NCI-H510A treated with DMSO at 0.1 percent for 48 hours (cell line): ENCODE data around the gene SV2C.

Experiments used
- DNase-seq: peaks from one replicate; lab custom pipeline; 2025; lab: John Stamatoyannopoulos, UW

The SV2C gene

DNA sequence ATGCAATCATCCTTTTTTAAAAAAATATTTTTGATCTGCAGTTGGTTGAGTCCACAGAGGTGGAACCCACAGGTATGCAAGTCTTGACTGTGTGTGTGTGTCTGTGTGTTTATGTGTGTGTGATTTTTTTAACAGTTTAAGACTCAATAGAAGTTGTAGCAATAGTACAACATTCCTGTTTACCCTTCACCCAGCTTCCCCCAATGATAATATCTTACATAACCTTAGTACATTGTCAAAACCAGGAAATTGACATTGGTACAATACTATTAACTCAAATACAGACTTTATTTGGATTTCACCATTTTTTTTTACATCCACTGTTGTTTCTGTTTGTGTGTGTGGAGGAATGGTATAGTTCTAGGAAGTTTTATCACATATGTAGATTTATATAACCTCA lies 81.8 kb downstream of the SV2C start:
- no peak for DNase-seq

DNA sequence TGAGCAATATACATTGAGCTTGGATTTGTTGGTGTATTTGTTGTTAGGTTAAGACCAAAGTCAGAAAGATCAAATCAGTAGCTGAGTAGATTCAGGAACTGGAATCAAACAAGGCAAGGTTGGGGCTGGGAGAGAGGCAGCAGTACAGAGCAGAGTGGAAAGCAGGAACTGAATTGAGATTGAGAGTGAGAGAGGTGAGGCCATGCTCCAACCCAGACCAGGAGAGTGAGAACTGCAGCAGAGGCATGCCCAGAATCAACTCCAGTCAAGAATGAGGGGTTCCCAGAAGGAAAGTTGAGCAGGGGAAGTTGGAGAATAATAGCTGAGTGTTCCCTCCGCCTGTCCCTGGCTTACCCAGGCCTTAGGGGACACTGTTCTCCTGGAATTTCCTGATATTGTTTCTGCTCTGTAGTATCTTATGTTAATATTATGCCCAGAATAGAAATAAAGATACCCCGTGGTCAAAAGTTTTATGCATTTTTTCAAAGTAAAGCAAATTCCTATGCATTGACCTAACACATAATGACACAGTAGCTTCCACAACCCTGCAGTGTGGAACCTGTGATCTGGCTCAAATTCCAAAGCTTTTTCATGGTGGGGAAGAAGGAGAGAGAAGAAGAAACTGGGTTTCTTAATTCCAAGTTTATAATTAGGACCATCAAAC lies 82.7 kb downstream of the SV2C start:
- no peak for DNase-seq

DNA sequence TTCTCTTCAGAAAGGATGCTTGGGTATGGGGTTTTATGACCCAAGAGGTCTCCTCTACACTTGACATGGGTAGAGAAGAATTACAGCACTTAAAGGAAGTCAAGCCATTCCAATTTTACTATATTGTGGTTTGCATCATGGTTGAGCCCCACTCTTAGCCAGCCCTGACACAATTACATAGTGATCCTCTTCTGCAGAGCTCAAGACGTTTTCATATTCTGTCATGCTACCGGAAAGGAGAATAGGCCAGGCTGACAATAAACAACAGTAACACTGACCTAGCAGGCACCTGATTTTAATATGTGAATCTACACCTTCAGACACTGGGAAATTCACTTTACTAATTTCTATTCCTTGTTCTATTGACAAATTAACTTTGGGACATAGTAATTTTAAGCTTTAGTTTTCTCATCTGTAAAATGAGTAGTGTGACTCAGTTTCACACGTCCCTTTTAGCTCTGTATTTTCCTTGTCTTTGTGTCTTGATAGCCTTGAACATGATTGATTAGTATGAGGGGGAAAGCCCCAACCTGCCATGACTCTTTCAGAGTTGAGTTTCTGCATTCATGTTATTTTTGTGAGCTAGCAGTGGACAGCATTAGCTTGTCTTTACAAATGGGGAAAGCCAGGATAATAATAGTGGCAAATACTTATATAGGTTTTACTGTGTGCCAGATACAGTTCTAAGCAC lies 83.8 kb downstream of the SV2C start:
- no peak for DNase-seq

DNA sequence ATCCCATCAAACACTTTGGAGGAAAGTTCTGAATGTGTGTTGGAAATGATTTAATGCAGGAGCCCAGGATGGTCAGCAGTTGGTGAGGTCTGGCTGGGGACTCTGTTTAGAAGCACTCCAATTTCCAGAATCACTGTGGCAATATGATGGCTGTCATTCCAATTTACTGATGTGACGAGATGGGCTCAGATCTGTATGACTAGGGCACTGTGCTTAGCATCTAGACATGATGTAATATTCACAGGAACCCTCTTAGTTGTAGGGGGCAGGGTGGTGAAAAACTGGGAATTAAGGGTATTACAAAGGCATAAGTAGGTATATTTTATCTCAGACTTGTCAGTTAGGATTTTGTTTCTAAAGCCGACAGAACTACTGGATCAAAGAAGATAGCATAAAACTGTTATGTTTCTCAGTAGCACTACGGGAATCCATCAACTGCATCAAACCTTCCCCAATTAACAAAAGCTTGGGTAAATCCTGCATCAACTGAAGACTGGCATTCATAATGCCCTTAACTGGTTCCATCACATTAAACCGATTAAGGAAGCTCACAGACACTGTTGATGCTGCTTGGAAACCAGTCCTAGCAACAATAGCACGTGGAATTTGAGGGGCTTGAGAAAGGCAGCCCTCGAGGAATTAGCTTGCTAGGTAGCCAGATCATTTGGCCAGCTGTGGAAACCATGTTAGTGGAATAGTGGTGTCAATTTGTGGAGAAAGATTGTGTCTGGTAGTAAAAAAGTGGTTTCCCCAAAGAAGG lies 86.1 kb downstream of the SV2C start:
- no peak for DNase-seq

DNA sequence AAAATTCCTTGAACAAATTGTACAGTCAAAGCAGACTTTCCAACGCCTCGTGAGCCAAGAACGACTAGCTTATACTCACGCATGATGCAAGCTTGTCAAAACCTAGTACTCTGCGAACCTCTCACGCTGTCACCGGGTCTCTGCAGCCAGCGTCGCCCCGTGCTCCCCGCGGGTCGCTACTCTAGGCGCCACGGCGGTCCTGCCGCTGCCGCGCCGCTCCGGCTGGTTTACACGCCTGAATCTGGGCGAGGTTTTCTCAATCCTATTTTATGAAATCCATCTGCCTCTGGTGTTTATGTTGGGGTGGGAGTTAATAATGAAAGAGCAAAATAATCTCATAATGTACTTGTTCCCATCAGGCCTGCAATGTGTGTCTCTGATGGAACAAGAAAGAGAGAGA lies 90.9 kb downstream of the SV2C start:
- no peak for DNase-seq

DNA sequence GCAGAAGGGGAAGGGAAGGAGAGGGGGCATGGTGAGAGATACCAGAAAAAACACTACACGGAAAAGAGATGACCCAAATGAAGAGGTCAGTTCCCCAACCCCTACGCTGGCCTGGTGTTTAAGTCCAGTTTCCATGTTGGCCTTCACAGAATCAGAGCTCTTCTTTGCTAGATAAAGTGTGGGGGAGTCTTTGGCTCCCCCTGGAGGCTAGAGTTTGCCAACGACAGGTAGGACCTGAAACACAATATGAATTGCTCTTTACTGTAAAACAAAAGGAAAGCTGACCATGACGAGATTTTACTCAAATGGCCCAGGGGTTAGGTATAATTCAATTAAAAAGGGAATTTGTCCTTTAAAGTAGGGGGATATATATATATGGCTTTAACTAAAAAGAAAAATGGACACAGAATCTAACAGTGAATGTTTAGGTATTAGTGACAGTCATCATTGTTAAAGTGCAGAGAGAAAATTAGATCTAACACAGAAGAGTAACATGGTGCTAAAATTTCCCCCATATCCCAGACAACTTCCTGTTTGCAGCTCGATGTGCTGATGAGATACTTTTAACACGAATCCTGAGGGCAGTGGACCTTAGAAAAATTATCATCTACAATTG lies 92.0 kb downstream of the SV2C start:
- peak; percentile 13 for DNase-seq

DNA sequence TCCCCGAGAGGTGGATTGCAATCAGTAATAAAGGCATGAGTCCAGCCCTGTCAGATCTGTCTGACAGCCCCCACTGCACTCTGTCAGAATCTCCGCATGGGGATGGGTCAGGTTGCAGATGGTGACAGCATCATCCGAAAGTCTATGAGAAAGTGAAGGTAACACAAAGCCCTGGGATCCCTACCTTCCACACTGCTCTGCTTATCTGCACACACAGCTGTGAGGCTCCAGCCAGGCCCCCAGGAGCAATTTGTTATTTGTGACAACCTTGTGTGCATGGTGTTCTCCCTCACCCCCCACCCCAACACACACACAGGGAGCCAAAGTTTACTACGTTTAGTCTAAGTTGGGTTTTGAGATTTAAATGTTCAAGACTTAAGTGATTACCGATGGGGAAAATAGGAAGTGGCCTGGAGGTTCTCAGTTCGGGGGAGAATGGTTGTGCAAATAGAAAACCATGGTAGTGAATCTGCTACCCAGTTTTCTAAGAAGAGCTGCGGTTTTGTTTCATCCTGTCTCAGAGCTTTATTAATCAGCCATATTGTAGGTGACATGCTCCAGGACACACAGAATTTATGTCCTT lies 92.7 kb downstream of the SV2C start:
- no peak for DNase-seq

DNA sequence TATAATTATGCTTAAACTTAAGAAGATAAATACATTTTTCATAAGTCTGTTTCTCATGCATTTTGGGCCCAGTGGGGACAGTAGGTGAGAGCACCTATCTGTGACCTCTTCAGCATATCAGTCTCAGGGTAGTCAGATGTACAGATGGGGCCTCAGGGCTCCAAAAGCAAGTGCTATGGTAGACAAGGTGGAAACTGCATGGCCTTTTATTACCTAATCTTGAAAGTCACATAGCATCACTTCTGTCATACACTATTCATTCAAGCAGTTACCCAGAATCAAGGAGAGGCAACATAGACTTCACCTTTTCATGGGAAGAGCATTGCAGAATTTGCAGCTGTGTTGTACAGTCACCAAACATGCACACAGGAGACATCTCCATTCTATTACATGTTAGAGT lies 94.8 kb downstream of the SV2C start:
- DNase-seq = no peak

DNA sequence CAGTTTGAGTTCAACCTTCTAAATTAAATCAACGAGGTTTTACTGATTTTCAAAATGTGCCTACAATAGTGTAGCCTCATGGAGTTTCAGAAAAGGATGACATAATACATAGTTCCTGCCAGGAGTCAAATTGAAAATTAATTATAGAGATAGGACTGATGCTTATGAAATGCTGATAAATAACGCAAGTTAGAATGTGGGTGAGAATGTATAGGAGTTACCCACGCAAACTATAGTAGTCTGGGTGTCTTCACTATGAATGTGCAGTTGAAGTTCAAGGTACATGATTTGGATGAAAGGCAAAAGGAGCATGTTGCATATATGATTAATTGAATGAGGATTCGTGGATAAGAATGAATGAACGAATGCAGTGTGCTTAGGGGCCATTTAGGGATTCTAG lies 95.7 kb downstream of the SV2C start:
- no peak for DNase-seq

DNA sequence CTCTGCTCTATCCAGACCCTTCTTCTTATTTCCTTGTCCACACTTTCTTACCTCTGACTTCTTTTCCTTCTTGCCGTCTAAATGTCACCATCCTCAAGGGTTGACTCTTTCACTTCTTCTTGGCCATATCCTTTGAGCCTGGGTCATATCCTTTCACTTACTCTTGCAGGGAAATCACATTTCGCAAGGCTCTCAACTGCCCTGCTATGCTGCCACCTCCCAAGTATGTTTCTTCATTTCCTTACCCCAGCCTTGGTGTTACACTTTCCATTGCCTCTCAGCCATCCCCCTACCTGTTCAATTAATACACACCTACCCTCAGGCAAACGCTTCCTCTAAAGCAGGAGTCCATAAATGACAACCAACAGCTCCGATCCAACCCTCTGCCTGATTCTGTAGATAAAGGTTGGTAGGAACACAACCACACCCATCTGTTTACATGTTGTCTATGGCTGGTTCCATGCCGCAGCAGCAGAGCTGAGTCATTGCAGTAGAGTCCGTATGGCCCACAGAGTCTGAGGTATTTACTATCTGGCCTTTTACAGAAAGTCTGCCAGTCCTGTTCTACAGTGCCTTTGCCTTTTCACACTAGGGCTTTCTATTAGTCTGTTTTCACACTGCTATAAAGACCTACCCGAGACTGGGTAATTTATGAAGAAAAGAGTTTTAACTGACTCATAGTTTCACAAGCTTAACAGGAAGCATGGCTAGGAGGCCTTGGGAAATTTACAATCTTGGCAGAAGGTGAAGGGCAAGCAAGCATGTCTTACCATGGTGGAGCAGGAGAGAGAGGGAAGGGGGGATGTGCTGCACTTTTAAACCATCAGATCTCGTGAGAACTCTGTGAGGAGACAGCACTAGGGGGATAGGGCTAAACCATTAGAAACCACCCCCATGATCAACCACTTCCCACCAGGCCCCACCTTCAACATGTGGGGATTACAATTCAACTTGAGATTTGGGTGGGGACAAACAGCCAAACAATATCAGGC lies 97.9 kb downstream of the SV2C start:
- no peak for DNase-seq

DNA sequence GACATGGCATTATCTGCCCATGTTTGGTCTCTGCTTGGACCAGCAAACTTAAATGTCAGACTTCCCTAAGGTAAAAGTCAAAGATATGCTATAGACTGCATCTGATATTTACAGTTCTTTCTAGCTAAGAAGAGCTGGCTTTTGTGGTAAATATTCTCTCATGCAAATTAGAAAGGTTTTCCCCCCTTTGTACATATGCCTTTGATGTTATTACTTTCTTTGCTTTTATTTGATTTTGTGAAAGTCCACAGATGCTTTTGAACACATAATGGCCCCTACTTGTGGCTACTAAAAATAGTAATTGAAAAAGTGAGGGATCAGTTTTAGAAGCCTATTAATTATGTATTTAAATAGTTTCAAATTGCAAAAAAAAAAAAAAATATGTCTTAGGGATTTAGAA lies 104.2 kb downstream of the SV2C start:
- no peak for DNase-seq

DNA sequence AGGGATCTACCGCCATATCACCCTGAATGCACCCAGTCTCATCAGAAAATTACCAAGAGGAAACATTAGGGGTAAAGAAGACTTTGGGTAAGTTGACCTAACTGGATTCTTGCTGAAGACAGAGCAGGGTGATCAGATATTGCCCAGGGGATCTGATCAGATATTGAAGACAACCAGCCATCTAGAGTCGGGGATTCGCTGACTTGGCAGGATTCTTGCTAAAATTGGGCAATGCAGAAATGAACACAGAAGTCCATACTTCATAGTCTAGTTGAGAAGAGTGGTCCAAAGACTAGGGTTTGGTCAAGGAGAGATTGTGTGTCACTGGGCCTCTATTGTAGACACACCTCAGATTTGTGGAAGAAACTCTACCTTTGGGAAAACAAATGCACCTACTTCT lies 107.2 kb downstream of the SV2C start:
- no peak for DNase-seq

DNA sequence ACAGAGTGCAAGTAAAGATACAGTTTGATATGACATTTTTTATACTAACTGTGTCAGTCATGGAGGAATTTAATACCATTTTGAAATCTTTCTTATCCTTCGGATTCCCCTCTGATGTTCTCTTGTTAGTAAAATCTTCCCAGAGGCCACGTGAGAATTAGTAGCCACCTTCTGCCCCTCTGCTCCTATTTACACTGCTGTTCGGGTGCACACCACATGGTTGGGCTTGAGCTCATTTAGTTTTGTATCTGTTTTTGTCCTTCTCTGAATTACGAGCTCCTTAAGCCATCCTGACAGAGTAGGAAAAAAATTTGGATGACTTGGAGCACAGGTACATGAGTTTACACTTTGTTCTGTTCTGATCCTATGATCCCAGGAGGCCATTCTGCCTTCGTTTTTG lies 109.7 kb downstream of the SV2C start:
- no peak for DNase-seq

DNA sequence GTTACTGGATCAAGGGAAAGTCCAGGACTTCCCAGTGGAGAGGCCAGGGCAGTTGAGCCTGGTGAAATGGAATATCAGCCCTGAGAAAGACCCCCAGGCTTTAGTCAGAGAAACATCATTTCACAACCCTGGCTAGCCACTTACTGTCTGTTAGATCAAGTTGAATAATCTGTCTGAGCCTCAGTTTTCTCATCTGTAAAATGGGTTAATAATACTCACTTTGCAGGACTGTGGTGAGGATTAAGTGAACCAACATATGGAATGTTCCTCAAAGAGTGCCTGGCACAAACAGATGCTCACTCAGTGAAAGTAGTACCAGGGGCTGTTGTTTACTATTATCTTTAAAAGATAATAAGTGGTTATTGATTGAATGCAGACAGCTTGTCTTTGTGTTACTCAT lies 110.5 kb downstream of the SV2C start:
- no peak for DNase-seq

DNA sequence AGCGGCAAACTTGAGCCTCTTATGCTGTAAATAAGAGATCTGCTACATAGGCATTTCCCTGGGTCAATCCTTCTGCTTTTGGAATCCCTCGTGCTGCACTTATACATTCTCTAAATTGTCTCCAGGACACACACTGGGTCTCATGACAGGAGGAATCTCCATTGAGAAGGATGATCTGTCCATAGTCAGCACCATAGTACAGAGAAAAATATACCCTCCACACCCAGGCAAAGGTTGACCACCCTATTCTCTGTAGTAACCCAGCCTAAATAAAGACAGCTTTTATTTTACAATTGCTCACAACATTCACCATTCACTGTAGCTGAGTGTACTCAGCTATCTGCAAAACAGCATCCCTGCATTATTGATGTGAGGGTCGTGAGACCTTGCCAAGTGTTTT lies 111.2 kb downstream of the SV2C start:
- no peak for DNase-seq

DNA sequence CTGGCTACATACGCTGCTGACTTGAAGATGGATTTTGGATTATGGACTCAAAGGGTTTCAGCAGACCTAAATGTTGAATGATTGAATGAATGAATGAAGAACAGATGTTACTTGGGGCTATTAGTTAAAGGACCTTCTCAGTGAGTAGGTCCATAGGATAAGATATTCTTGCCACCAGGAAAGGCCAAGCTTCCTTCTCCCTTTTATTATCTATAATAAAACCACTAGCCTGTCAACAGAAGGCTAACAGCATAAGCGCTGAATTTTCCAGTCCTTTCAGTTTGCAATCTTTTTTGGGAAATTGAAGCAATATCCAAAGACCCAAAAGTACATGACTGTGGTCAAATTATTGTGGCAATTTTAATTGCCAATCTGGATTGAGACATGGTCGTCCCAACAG lies 113.3 kb downstream of the SV2C start:
- no peak for DNase-seq

DNA sequence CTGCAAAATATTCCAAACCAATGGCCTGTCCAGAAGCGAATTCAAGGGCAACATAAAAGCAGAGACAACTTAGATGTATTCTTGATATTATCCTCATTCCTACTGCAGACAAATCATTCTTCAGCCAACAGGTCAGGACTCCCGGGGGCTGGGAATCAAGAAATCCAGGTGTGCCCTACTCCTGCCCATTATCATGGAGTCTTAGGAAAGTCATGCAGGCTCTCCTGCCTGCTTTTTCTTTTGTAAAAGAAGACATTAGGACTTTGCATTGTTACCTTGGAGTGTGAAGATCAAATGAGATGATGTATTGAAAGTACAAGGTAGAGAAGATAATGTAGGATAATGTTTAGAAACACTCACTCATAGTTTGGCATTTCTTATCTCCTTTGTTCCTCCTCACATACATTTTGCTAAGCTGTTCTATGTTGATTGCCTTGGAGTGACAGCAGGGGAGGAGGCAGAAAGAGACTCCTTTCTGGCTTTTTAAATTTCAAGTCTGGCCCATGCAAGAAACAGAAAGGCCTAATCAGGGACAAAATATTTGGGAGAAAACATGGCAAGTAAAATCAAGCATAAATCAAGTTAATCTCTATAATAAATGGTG lies 113.8 kb downstream of the SV2C start:
- DNase-seq = no peak

DNA sequence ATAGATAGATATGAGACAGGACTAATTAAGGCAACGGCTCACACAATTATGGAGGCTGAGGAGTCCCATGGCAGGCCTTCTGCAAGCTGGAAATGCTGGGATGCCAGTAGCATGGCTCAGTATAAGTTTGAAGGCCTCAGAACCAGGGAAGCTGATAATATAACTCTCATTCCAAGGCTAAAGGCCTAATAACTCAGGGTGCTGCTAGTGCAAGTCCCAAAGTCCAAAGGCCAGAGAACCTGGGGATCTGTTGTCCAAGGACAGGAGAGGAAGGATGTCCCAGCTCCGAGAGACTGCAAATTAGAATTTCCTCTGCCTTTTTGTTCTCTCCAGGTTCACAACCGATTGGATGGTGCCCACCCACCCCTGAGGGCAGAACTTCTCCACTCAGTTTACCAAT lies 114.5 kb downstream of the SV2C start:
- DNase-seq = no peak

DNA sequence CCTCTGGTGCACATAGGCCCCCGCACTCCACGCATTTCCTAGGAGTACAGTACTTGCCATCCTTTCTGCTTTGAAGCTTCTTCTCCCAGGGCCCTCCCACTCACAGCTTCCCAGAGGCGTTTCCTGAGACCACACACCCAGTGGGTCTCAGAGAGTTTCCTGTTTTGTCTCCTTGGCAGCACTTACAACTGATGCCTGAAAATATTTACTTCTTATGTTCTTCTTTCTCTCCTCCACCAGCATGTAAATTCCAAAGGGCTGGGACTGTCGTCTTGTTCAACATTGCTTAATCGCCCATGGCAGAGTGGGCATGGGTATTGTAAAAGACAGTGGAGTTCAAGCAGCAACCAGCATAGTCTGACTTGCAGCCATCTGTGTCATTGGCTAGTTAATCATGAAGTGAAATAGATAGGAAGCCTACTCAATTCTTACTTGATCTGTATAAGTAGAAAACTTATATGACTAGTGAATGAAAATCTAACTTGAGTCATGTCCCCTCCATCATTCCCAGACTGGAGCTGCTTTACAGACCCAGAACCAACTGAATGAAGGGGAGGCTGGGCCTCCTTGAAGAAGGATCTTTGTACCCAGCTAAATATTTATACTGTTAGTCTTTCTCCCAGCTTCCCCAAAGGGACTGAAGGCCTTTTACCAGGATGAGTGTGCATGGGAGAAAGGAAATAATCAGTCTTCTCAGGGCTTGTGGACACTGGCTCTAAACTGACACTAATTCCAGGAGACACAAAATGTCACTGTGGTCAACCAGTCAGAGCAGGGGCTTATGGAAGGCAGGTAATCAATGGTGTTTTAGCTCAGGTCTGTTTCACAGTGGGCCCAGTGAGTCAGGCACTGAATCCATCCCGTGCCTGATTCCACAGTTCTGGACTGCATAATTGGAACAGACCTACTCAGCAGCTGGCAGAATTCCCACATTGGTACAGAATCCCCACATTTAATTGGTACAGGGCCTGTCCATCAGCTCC lies 116.4 kb downstream of the SV2C start:
- DNase-seq = no peak

DNA sequence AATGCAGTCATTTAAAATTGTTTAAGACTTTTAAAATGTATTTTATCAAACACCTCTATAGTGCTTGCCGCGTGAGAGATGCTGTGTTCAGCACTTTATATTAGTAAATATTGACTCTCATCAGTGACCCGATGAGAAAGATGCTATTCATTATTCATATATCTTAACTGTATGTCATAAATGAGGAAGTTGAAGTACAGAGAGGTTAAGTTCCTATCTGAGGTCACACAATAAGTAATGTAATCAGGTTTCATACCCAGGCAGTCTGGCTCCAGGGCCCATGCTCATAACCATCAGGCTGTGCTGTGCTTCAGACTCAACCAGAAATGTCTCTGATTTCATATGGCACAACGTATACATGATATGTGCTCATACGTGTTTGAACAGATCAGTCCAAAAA lies 119.0 kb downstream of the SV2C start:
- no peak for DNase-seq
